HG03439 (cell line): ENCODE results near the gene SYTL1.

Experiments
- ATAC-seq: cut with Tn5 transposase; IDR thresholded peaks from one replicate; pipeline ENCODE4 v1.9.1; 2021; ENCODE audit warnings: mild to moderate bottlenecking, moderate library complexity; ENCODE audit not compliant: unreplicated experiment

Gene SYTL1

DNA sequence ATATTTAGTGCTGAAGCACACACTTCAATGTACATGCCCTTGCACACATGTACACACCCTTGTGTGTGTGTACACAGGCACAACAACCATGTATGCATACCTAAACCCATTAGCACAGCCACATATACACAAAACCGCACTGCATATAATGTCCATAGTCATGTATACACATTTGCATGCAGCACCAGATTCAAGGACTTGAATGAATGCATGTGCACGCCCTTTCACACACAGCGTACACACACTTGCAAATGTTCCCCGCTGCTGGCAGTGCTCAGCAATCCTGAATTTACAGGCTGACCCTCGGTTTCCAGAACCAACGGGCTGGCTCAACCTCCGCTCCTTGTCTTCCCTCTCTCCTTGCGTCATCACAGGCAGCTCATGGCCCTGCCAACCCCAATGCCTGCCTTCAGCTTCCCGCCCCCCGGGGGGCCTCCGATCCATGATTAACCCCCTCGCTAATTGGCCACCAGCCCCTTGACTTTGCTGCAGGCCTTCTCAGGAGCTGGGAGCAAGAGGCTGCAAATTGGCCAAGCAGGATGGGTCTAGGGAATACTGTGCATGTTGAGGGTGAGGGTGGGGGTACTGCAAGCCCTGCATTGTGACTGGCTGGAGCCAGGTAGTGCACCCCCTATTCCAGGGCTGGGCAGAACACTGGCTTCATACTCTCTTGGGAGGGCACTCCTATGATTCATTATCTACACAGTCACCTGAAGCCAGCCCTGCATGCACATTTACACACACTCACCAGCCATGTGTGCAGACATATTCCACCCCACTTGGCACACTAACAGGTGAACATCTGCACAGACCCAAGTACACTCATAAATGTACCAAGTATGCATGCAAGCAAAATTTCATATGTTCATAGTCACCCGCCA is 58.5 kb downstream of the SYTL1 start:
- no peak for ATAC-seq

DNA sequence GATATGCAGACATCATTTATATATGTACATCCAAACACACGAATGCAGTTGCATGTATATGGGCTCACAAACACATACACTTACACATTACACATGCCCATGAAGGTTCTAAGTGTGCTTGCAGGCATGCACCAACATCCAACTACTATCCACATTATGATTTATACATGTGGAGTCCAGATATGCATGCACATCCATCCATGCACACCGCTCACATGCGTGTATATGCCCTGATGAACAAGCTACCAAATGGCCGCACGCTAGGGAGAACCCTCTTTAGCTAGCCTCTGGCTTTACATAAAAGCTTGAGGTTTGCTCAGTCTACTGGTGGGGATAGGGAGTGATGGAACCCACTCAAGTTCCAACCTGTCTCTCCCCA is 59.1 kb downstream of the SYTL1 start:
- no peak for ATAC-seq

DNA sequence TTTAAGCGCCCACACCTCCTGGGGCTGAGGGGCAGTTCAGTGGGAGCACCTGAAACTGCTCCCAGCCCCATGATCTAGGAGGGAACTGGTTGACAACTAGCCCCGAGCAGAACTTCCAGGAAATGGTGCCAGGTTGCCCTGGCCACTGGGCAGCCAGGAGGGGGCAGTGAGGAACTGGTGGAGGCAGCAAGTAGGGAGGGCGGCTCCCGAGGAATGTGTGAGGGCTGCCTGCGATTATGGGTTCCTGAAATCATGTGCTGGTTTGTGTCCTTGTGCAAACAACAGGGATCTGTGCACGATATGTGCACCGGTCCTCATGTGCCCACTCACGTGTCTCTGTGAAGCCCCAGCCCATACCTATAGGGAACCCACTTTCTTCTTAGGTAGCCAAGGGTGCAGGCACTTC is 60.5 kb downstream of the SYTL1 start:
- no peak for ATAC-seq

DNA sequence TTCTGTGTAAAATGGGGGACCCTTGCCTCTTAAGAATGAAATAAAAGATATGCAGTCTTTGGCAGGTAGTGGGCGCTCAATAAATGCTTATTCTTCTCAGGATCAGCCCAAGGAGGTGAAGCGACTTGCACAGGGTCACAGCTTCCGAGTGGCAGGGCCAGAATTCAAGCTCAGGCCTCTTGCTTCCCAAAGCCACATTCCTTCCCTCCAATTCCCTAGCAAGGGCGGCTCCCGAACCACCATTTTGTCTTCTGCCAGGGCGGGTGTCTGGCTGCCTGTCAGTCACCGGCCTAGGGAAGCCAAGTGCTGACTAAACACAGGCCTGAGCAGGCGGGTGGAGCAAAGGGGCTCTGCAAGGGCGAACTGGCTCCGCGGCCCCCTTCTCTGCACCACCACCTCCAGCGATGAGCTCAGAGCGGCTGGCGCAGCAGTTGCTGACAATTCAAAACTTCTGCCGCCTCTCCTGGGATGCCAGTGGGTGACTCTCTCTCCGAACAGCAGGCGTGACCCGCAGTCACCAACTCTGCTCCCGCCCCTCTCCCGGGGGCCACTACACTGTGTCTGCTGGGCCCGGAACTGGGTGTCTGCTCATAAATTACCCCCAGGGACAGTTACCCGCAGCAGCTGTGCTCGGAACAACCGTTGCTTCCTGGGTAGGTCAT is 61.4 kb downstream of the SYTL1 start:
- no peak for ATAC-seq
